ENCODE data around the gene SMARCC1.

SMARCC1 gene

DNA sequence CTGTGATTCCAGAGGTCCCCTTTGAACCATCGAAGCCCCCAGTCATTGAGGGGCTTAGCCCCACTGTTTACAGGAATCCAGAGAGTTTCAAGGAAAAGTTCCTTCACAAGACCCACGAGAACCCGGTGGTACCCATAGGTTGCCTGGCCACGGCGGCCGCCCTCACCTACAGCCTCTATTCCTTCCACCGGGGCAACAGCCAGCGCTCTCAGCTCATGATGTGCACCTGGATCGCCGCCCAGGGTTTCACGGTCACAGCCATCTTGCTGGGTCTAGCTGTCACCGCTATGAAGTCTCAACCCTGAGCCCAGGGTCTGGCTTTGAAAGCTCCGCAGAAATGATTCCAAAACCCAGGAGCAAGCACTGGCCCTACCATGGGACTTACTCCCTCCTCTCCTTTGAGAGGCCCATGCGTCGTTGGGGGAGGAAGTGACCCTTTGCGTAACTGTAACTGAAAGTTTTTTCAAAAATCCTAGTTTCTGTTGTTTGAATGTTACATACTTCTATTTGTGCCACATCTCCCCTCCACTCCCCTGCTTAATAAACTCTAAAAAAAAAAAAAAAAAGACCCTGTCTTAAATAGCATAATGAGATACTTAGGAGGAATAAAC, 118.0 kb downstream of the SMARCC1 start:
- Histone ChIP-seq H3K4me3 (ENCODE audit: low read depth, low read length) (no peak overlapping the region), H3K36me3 (ENCODE audit: control insufficient read depth in 1 of 2, insufficient read depth in 2 of 2, low read length in 2 of 2) (peaks cover 16 to 17% of the 10 kb centered on the region in 2 experiments), H3K79me2 (ENCODE audit: control insufficient read depth, insufficient read depth, low read length, poor library complexity) (no peaks in the 10 kb centered on the region), H4K12ac (ENCODE audit: low read depth, low read length) (no peak overlapping the region), H4K8ac (ENCODE audit: low read depth, low read length) (no peak overlapping the region), H3K4ac (ENCODE audit: low read depth, low read length) (no peak overlapping the region), H2BK120ac (ENCODE audit: insufficient read depth, low read length, poor library complexity) (no peak overlapping the region), H2AK5ac (ENCODE audit: low read length) (no peak overlapping the region), H2AFZ (ENCODE audit: insufficient read depth, low read length, poor library complexity) (no peak overlapping the region), H3K9me3 (ENCODE audit: insufficient read depth, low read depth, low read length) (no peaks in the 10 kb centered on the region), H3K4me1 (ENCODE audit: control insufficient read depth in 1 of 2, insufficient read depth in 2 of 2, low read length in 2 of 2) (no peaks in the 10 kb centered on the region), H3K79me1 (ENCODE audit: low read length) (no peaks in the 10 kb centered on the region), H2BK12ac (ENCODE audit: low read length) (no peak overlapping the region), H3K27ac (ENCODE audit: low read depth, low read length) (no peak overlapping the region), H3K4me2 (ENCODE audit: low read length) (no peak overlapping the region), H3K23ac (ENCODE audit: low read length) (no peak overlapping the region), H4K91ac (ENCODE audit: low read depth, low read length) (no peak overlapping the region), H3K18ac (ENCODE audit: low read length) (no peak overlapping the region), H2BK5ac (ENCODE audit: low read depth, low read length, poor library complexity) (no peak overlapping the region), H3K14ac (ENCODE audit: low read length) (no peak overlapping the region), H3K27me3 (ENCODE audit: insufficient read depth, low read length) (no peaks in the 10 kb centered on the region), H3K9ac (ENCODE audit: low read length) (no peak overlapping the region)
- no CpG with 5 or more reads among the region's 16 CpGs for whole genome bisulfite sequencing (ENCODE audit: extremely low coverage, insufficient coverage, insufficient read length)
- DNase-seq = no peak

- Histone ChIP-seq H2AFZ (ENCODE audit: insufficient read depth, low read length, poor library complexity) (no peak overlapping the region), H3K4me3 (ENCODE audit: low read depth, low read length) (no peak overlapping the region), H2BK12ac (ENCODE audit: low read length) (no peak overlapping the region), H3K4ac (ENCODE audit: low read depth, low read length) (no peak overlapping the region), H3K79me1 (ENCODE audit: low read length) (no peaks in the 10 kb centered on the region), H2AK5ac (ENCODE audit: low read length) (no peak overlapping the region), H2BK5ac (ENCODE audit: low read depth, low read length, poor library complexity) (no peak overlapping the region), H2BK120ac (ENCODE audit: insufficient read depth, low read length, poor library complexity) (no peak overlapping the region), H3K9me3 (ENCODE audit: insufficient read depth, low read depth, low read length) (no peaks in the 10 kb centered on the region), H3K27ac (ENCODE audit: low read depth, low read length) (no peak overlapping the region), H3K4me2 (ENCODE audit: low read length) (no peak overlapping the region), H3K27me3 (ENCODE audit: insufficient read depth, low read length) (no peaks in the 10 kb centered on the region), H3K9ac (ENCODE audit: low read length) (no peak overlapping the region), H3K23ac (ENCODE audit: low read length) (no peak overlapping the region), H3K14ac (ENCODE audit: low read length) (no peak overlapping the region), H3K79me2 (ENCODE audit: control insufficient read depth, insufficient read depth, low read length, poor library complexity) (no peaks in the 10 kb centered on the region), H3K18ac (ENCODE audit: low read length) (no peak overlapping the region), H3K36me3 (ENCODE audit: control insufficient read depth in 1 of 2, insufficient read depth in 2 of 2, low read length in 2 of 2) (peaks cover 15 to 18% of the 10 kb centered on the region in 2 experiments), H4K12ac (ENCODE audit: low read depth, low read length) (no peak overlapping the region), H4K91ac (ENCODE audit: low read depth, low read length) (no peak overlapping the region), H3K4me1 (ENCODE audit: control insufficient read depth in 1 of 2, insufficient read depth in 2 of 2, low read length in 2 of 2) (no peaks in the 10 kb centered on the region), H4K8ac (ENCODE audit: low read depth, low read length) (no peak overlapping the region)
- no CpG with 5 or more reads among the region's 5 CpGs for WGBS (ENCODE audit: extremely low coverage, insufficient coverage, insufficient read length)
- no peak for DNase-seq
These were observed 120.5 kb downstream of the SMARCC1 start for GRCh38 chr3:47661121-47661752.

- Histone ChIP-seq H4K91ac (ENCODE audit: low read depth, low read length) (no peak overlapping the region), H3K4me1 (ENCODE audit: control insufficient read depth in 1 of 2, insufficient read depth in 2 of 2, low read length in 2 of 2) (no peaks in the 10 kb centered on the region), H3K79me1 (ENCODE audit: low read length) (no peaks in the 10 kb centered on the region), H3K4me3 (ENCODE audit: low read depth, low read length) (no peak overlapping the region), H3K36me3 (ENCODE audit: control insufficient read depth in 1 of 2, insufficient read depth in 2 of 2, low read length in 2 of 2) (peaks cover 12 to 21% of the 10 kb centered on the region in 2 experiments), H3K9ac (ENCODE audit: low read length) (no peak overlapping the region), H4K12ac (ENCODE audit: low read depth, low read length) (no peak overlapping the region), H2BK5ac (ENCODE audit: low read depth, low read length, poor library complexity) (no peak overlapping the region), H3K14ac (ENCODE audit: low read length) (no peak overlapping the region), H3K27ac (ENCODE audit: low read depth, low read length) (no peak overlapping the region), H3K4me2 (ENCODE audit: low read length) (no peak overlapping the region), H2AK5ac (ENCODE audit: low read length) (no peak overlapping the region), H3K4ac (ENCODE audit: low read depth, low read length) (no peak overlapping the region), H3K18ac (ENCODE audit: low read length) (no peak overlapping the region), H2BK120ac (ENCODE audit: insufficient read depth, low read length, poor library complexity) (no peak overlapping the region), H3K9me3 (ENCODE audit: insufficient read depth, low read depth, low read length) (no peaks in the 10 kb centered on the region), H4K8ac (ENCODE audit: low read depth, low read length) (no peak overlapping the region), H3K23ac (ENCODE audit: low read length) (no peak overlapping the region), H3K27me3 (ENCODE audit: insufficient read depth, low read length) (no peaks in the 10 kb centered on the region), H2AFZ (ENCODE audit: insufficient read depth, low read length, poor library complexity) (no peak overlapping the region), H2BK12ac (ENCODE audit: low read length) (no peak overlapping the region), H3K79me2 (ENCODE audit: control insufficient read depth, insufficient read depth, low read length, poor library complexity) (no peaks in the 10 kb centered on the region)
- DNase-seq = no peak
- WGBS (ENCODE audit: extremely low coverage, insufficient coverage, insufficient read length) = no CpG with 5 or more reads among the region's 1 CpG
These were observed 123.2 kb downstream of the SMARCC1 start for GRCh38 chr3:47658444-47658843.

- no peaks in the 10 kb centered on the region for H3K4me1 ChIP-seq (ENCODE audit: control insufficient read depth in 1 of 2, insufficient read depth in 2 of 2, low read length in 2 of 2)
- no peak overlapping the region for H2BK120ac ChIP-seq (ENCODE audit: insufficient read depth, low read length, poor library complexity)
- H3K79me2 ChIP-seq (ENCODE audit: control insufficient read depth, insufficient read depth, low read length, poor library complexity) = no peaks in the 10 kb centered on the region
- no peak overlapping the region for H3K18ac ChIP-seq (ENCODE audit: low read length)
- H2BK12ac ChIP-seq (ENCODE audit: low read length) = no peak overlapping the region
- no peak overlapping the region for H3K4me3 ChIP-seq (ENCODE audit: low read depth, low read length)
- no peaks in the 10 kb centered on the region for H3K9me3 ChIP-seq (ENCODE audit: insufficient read depth, low read depth, low read length)
- no peak overlapping the region for H3K4me2 ChIP-seq (ENCODE audit: low read length)
- no peak overlapping the region for H2AFZ ChIP-seq (ENCODE audit: insufficient read depth, low read length, poor library complexity)
- no peaks in the 10 kb centered on the region for H3K79me1 ChIP-seq (ENCODE audit: low read length)
- WGBS (ENCODE audit: extremely low coverage, insufficient coverage, insufficient read length) = no CpG with 5 or more reads among the region's 3 CpGs
- no peak for DNase-seq
- no peak overlapping the region for H3K4ac ChIP-seq (ENCODE audit: low read depth, low read length)
- H4K91ac ChIP-seq (ENCODE audit: low read depth, low read length) = no peak overlapping the region
- H3K23ac ChIP-seq (ENCODE audit: low read length) = no peak overlapping the region
- H2AK5ac ChIP-seq (ENCODE audit: low read length) = no peak overlapping the region
- peaks cover 9 to 14% of the 10 kb centered on the region in 2 experiments for H3K36me3 ChIP-seq (ENCODE audit: control insufficient read depth in 1 of 2, insufficient read depth in 2 of 2, low read length in 2 of 2)
- H3K9ac ChIP-seq (ENCODE audit: low read length) = no peak overlapping the region
- H4K8ac ChIP-seq (ENCODE audit: low read depth, low read length) = no peak overlapping the region
- H3K14ac ChIP-seq (ENCODE audit: low read length) = no peak overlapping the region
- H3K27ac ChIP-seq (ENCODE audit: low read depth, low read length) = no peak overlapping the region
- H4K12ac ChIP-seq (ENCODE audit: low read depth, low read length) = no peak overlapping the region
- no peaks in the 10 kb centered on the region for H3K27me3 ChIP-seq (ENCODE audit: insufficient read depth, low read length)
- H2BK5ac ChIP-seq (ENCODE audit: low read depth, low read length, poor library complexity) = no peak overlapping the region
These were observed 129.6 kb downstream of the SMARCC1 start for GRCh38 chr3:47652142-47652541.

Measured in trophoblast cell (in vitro differentiated cells and primary cell).